Smooth muscle cell (in vitro differentiated cells): ENCODE data around the gene OSBPL1A. TPM values are rescaled to one million over a fixed set of nuclear protein-coding genes. Genes with fewer than 3 reads are reported as not detected.

Experiments
- DNase-seq: peaks from one replicate; lab custom pipeline; 2025; ENCODE audit not compliant: unreplicated experiment; lab: John Stamatoyannopoulos, UW
- H2AFZ ChIP-seq: fragments of 200-600 bp; sonication (generic); 2 replicates; pipeline ENCODE4 v1.6.0; 2016; ENCODE audit warnings: antibody characterized with exemption, low read depth, mild to moderate bottlenecking
- H3F3A ChIP-seq: fragments of 200-600 bp; sonication (generic); 2 replicates; pipeline ENCODE4 v1.6.0; 2017; ENCODE audit warnings: antibody characterized with exemption, low read depth
- H3K27ac ChIP-seq: fragments of 200-600 bp; sonication (generic); 2 replicates; pipeline ENCODE4 v1.5.1; 2016; ENCODE audit warnings: low read depth, mild to moderate bottlenecking
- H3K27me3 ChIP-seq: fragments of 200-600 bp; sonication (generic); 2 replicates; pipeline ENCODE4 v1.6.1; 2016; ENCODE audit warnings: low read depth, mild to moderate bottlenecking
- H3K36me3 ChIP-seq: fragments of 200-600 bp; sonication (generic); 2 replicates; pipeline ENCODE4 v1.5.1; 2016; ENCODE audit warnings: low read depth
- H3K4me1 ChIP-seq: fragments of 200-600 bp; sonication (generic); 2 replicates; pipeline ENCODE4 v1.5.1; 2016; ENCODE audit warnings: low read depth
- H3K4me2 ChIP-seq: fragments of 200-600 bp; sonication (generic); 2 replicates; pipeline ENCODE4 v1.6.0; 2016; ENCODE audit warnings: mild to moderate bottlenecking
- H3K4me3 ChIP-seq: fragments of 200-600 bp; sonication (generic); 2 replicates; pipeline ENCODE4 v1.5.1; 2016; ENCODE audit warnings: mild to moderate bottlenecking
- H3K79me2 ChIP-seq: fragments of 200-600 bp; sonication (generic); 2 replicates; pipeline ENCODE4 v1.6.0; 2016; ENCODE audit warnings: low read depth, mild to moderate bottlenecking
- H3K9ac ChIP-seq: fragments of 200-600 bp; sonication (generic); 2 replicates; pipeline ENCODE4 v1.6.0; 2016; ENCODE audit warnings: low read depth
- H3K9me3 ChIP-seq: fragments of 200-600 bp; sonication (generic); replicated peaks from 2 replicates; pipeline ENCODE4 v1.5.1; 2016; ENCODE audit warnings: low read depth
- H4K20me1 ChIP-seq: fragments of 200-600 bp; sonication (generic); 2 replicates; pipeline ENCODE4 v1.6.0; 2016; ENCODE audit warnings: low read depth
- CTCF ChIP-seq: fragments of 200-600 bp; sonication (generic); IDR thresholded peaks from 2 replicates; pipeline ENCODE4 v1.5.1; 2017; ENCODE audit warnings: borderline replicate concordance, mild to moderate bottlenecking, antibody characterized with exemption; ENCODE audit not compliant: insufficient read depth, poor library complexity, severe bottlenecking
- WGBS: methylation state at CpG from one replicate; pipeline ENCODE4 v1.1.7; 2016; ENCODE audit warnings: low lambda C conversion rate; 5-methylcytosine and 5-hydroxymethylcytosine counted together
- polyA plus RNA-seq: library from polyadenylated mRNA; unstranded; fragments of >200 nt; fragmentation: Nextera tagmentation; extraction: Ambion mirVana; gene quantifications from 2 replicates; pipeline ENCODE4 v1.2.1, GENCODE V29; 2016
- total RNA-seq: library from RNA; depleted of rRNA; stranded (reverse); fragments of >200 nt; gene quantifications from 2 replicates; pipeline ENCODE4 v1.2.3, GENCODE V29; 2014

The OSBPL1A gene
- total and polyA plus RNA-seq, 2 experiments from 2014 or later = 15.3 to 23.4 TPM

- Histone ChIP-seq H3K27me3 (no peaks in the 10 kb centered on the region), H3K4me2 (no peak overlapping the region), H3K4me1 (no peaks in the 10 kb centered on the region), H3K27ac (no peak overlapping the region), H4K20me1 (no peaks in the 10 kb centered on the region), H3K4me3 (no peak overlapping the region), H3K9ac (no peak overlapping the region), H3K79me2 (no peaks in the 10 kb centered on the region), H3K36me3 (no peaks in the 10 kb centered on the region), H3F3A (no peaks in the 10 kb centered on the region), H2AFZ (no peak overlapping the region), H3K9me3 (no peaks in the 10 kb centered on the region)
- WGBS = 74% methylated on average over 12 of the region's 12 CpGs
- no peak for TF ChIP-seq CTCF
- no peak for DNase-seq
These were observed 104.4 kb downstream of the OSBPL1A start for GRCh38 chr18:24293254-24293653.

GRCh38 chr18:24278591-24278990, 119.0 kb downstream of the OSBPL1A start:
- H3K9ac ChIP-seq = no peak overlapping the region
- H3K9me3 ChIP-seq = no peaks in the 10 kb centered on the region
- H4K20me1 ChIP-seq = no peaks in the 10 kb centered on the region
- no peaks in the 10 kb centered on the region for H3K36me3 ChIP-seq
- DNase-seq = no peak
- no peaks in the 10 kb centered on the region for H3K27me3 ChIP-seq
- 95% methylated on average over 3 of the region's 3 CpGs for WGBS
- no peak overlapping the region for H3K4me3 ChIP-seq
- no peak for TF ChIP-seq CTCF
- H3F3A ChIP-seq = no peaks in the 10 kb centered on the region
- H2AFZ ChIP-seq = no peak overlapping the region
- no peaks in the 10 kb centered on the region for H3K79me2 ChIP-seq
- no peak overlapping the region for H3K4me2 ChIP-seq
- no peak overlapping the region for H3K27ac ChIP-seq
- no peaks in the 10 kb centered on the region for H3K4me1 ChIP-seq

GRCh38 chr18:24277516-24278195, 120.0 kb downstream of the OSBPL1A start:
- no peak for TF ChIP-seq CTCF
- 89% methylated on average over 4 of the region's 4 CpGs for WGBS
- Histone ChIP-seq H3K27me3 (no peaks in the 10 kb centered on the region), H3K27ac (no peak overlapping the region), H3K4me1 (peaks cover under 1% of the 10 kb centered on the region), H4K20me1 (no peaks in the 10 kb centered on the region), H3K4me3 (no peak overlapping the region), H3K9ac (no peak overlapping the region), H3K36me3 (no peaks in the 10 kb centered on the region), H3K9me3 (no peaks in the 10 kb centered on the region), H3K4me2 (no peak overlapping the region), H3K79me2 (no peaks in the 10 kb centered on the region), H3F3A (no peaks in the 10 kb centered on the region), H2AFZ (no peak overlapping the region)
- no peak for DNase-seq

GRCh38 chr18:24276994-24277393, 120.6 kb downstream of the OSBPL1A start:
- no peak for TF ChIP-seq CTCF
- Histone ChIP-seq H3K36me3 (no peaks in the 10 kb centered on the region), H3K9ac (no peak overlapping the region), H4K20me1 (no peaks in the 10 kb centered on the region), H2AFZ (no peak overlapping the region), H3K4me2 (no peak overlapping the region), H3K27ac (no peak overlapping the region), H3K4me3 (no peak overlapping the region), H3K4me1 (peaks cover 6% of the 10 kb centered on the region), H3K79me2 (no peaks in the 10 kb centered on the region), H3F3A (no peaks in the 10 kb centered on the region), H3K9me3 (no peaks in the 10 kb centered on the region), H3K27me3 (no peaks in the 10 kb centered on the region)
- no peak for DNase-seq
